Cerebellar nuclear complex (tissue), 1 donor: ENCODE measurements around the gene NEGR1.
A peak's percentile ranks its signal among the peaks of the same experiment; 100 is the strongest.

Experiments used
- DNase-seq, 2 experiments: peaks; one replicate each; lab custom pipeline; 2025; lab: John Stamatoyannopoulos, UW

NEGR1 gene

GRCh38 chr1:71462247-71462646, 820.1 kb downstream of the NEGR1 start:
- no peak for DNase-seq

- DNase-seq = no peak
These were observed 820.9 kb downstream of the NEGR1 start for GRCh38 chr1:71461416-71461815.

- DNase-seq = no peak
These were observed 833.9 kb downstream of the NEGR1 start for GRCh38 chr1:71448444-71448843.

GRCh38 chr1:71438626-71439025, 843.7 kb downstream of the NEGR1 start:
- no peak for DNase-seq

GRCh38 chr1:71435951-71436350, 846.4 kb downstream of the NEGR1 start:
- DNase-seq = no peak

GRCh38 chr1:71434240-71434639, 848.1 kb downstream of the NEGR1 start:
- DNase-seq = no peak

GRCh38 chr1:71428029-71428428, 854.3 kb downstream of the NEGR1 start:
- DNase-seq = peak in 1 of 2 experiments; percentile 62

GRCh38 chr1:71427066-71427465, 855.3 kb downstream of the NEGR1 start:
- DNase-seq = peak in 1 of 2 experiments; percentile 51

GRCh38 chr1:71424536-71424935, 857.8 kb downstream of the NEGR1 start:
- no peak for DNase-seq

GRCh38 chr1:71422221-71422620, 860.1 kb downstream of the NEGR1 start:
- no peak for DNase-seq

- no peak for DNase-seq
These were observed 864.9 kb downstream of the NEGR1 start for GRCh38 chr1:71417421-71417820.

GRCh38 chr1:71414179-71414578, 868.2 kb downstream of the NEGR1 start:
- no peak for DNase-seq

- DNase-seq = no peak
These were observed 868.7 kb downstream of the NEGR1 start for GRCh38 chr1:71413441-71414175.

- DNase-seq = no peak
These were observed 882.3 kb downstream of the NEGR1 start for GRCh38 chr1:71400050-71400449.

- no peak for DNase-seq
These were observed 882.7 kb downstream of the NEGR1 start for GRCh38 chr1:71399594-71399993.

GRCh38 chr1:71393301-71393700, 889.0 kb downstream of the NEGR1 start:
- no peak for DNase-seq

- DNase-seq = no peak
These were observed 891.8 kb downstream of the NEGR1 start for GRCh38 chr1:71390518-71390917.

GRCh38 chr1:71377886-71378285, 904.5 kb downstream of the NEGR1 start:
- DNase-seq = no peak

GRCh38 chr1:71372496-71372895, 909.8 kb downstream of the NEGR1 start:
- DNase-seq = no peak

- DNase-seq = no peak
These were observed 910.8 kb downstream of the NEGR1 start for GRCh38 chr1:71371581-71371980.

- no peak for DNase-seq
These were observed 918.1 kb downstream of the NEGR1 start for GRCh38 chr1:71364236-71364635.

GRCh38 chr1:71362691-71363090, 919.6 kb downstream of the NEGR1 start:
- no peak for DNase-seq

- no peak for DNase-seq
These were observed 920.3 kb downstream of the NEGR1 start for GRCh38 chr1:71362076-71362475.

GRCh38 chr1:71357708-71358107, 924.6 kb downstream of the NEGR1 start:
- no peak for DNase-seq
